Stimulated activated CD4-positive, alpha-beta T cell treated with anti-CD3 and anti-CD28 coated beads, TNF-alpha, amount 100 ng/mL, for 48 hours (primary cell): Measurements from ENCODE around the gene GPC3.

Experiments
- DNase-seq, 3 donors: peaks; one replicate each; pipeline ENCODE4 v3.0.0-alpha.2; 2020; ENCODE audit warnings: low read depth in 3 of 3

GPC3 gene

GRCh38 chrX:133681897-133682296, 303.5 kb downstream of the GPC3 start:
- no peak for DNase-seq

DNA sequence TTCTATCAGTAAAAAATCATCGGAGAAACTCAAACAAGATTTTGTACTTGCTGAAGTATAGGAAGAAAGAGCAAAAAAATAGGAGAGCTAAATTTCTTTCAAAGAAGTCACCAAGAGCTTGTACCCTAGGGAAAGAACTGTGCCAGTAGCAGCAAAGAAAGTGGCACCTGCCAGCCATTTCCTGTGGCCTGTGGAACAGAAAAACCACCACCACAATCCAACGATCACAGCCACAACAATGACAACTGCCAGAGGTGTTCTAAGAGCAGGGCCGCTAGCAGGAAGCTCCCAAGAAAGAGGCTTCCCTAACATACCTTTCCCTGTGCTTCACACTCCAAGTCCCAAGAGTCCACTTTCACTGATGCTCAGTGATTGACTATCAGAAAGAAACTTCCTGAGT, 304.0 kb downstream of the GPC3 start:
- DNase-seq, result no peak

- DNase-seq, result no peak
Measured at GRCh38 chrX:133677123-133678063, 308.0 kb downstream of the GPC3 start.

DNA sequence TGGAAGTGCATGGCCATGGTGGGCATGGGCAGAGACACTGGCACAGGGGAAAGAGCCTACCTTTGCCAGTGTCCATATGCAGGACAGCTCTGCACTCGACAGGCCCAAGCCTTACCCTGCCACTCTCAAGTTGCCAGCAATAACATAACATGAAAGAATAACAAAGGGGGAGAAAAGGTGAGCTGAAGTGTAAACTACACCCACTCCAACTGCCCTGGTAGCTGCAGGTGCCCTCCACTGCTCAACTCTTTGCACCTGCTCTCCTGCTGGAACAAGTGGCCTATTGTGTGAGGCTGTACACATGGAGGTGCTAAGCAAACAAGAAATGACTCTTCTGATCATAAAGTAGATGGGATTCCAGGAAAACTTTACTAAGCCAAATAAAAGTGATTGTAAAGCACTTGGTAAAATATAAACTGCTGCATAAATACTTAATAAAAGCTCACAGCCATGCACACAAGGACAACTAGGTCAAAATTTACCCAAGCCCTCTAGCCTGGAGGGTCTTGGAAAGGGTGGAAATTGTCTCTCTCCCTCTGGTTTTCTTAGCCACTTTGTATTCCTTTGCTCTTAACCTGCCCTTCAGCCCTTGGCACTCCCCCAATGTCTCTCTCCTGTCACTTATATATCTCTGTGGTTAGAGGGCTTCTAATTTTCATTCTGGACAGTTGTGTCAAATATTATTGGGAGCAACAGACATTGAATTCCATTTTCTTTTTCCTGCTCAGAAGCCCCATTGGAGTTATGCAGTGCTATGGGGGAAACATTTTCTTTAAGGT, 308.9 kb downstream of the GPC3 start:
- no peak for DNase-seq

GRCh38 chrX:133674726-133675470, 310.5 kb downstream of the GPC3 start:
- no peak for DNase-seq

DNA sequence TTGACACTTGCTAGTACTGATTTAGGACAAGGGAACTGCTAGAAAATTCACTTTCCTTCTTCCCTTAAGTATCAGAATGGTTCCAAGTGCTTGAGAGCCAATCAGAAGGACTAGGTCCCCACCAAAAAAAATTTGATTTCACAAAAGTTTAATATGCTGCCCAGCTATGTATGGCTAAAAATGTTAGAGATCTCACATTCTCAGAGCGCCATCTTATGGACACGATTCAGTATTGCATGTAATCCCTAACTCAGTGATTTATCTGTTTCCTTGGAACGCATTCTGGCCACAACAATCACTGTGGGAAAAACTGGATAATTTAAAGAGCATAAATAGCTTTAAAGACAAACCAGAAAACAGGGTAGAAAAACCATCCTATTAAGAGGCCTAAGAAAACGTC, 315.0 kb downstream of the GPC3 start:
- DNase-seq, result no peak

- DNase-seq, result no peak
Measured at GRCh38 chrX:133669214-133669613, 316.2 kb downstream of the GPC3 start.

DNA sequence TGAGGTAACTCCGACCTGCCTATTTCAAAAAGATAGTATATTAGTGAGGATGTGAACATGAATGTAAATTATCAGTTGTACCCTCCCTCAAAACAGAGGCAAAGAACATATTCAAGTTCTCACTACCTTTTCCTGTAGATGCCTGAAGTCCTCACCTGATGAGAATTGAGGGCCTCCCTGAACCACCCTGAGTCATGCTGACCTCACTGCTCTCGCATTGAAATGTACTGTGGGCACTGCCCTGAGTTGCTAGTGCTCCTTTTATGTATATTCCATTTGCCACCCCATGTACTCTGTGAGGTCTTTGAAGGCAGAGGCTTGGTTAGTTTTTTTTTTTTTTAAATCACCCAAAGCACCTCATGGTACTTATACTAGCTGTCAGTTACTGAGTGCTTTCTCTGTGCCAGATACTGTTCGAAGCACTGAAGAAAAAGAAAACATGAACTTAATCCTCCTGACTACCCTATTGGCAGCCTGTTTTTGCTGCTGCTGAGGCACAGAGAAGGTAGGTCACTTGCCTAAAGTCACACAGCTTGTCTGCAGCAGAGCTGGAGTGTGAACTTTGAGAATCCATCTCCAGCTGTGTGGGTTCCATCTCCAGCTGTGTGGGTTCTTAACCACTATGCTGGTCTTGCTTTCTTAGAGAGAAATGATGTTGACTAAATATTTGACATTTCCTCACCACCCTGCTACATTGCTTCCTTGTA, 317.0 kb downstream of the GPC3 start:
- no peak for DNase-seq

GRCh38 chrX:133666256-133666655, 319.1 kb downstream of the GPC3 start:
- no peak for DNase-seq

GRCh38 chrX:133661962-133662839, 323.2 kb downstream of the GPC3 start:
- no peak for DNase-seq

- no peak for DNase-seq
Measured at GRCh38 chrX:133660281-133660680, 325.1 kb downstream of the GPC3 start.

- DNase-seq, result no peak
Measured at GRCh38 chrX:133658293-133658911, 327.0 kb downstream of the GPC3 start.

DNA sequence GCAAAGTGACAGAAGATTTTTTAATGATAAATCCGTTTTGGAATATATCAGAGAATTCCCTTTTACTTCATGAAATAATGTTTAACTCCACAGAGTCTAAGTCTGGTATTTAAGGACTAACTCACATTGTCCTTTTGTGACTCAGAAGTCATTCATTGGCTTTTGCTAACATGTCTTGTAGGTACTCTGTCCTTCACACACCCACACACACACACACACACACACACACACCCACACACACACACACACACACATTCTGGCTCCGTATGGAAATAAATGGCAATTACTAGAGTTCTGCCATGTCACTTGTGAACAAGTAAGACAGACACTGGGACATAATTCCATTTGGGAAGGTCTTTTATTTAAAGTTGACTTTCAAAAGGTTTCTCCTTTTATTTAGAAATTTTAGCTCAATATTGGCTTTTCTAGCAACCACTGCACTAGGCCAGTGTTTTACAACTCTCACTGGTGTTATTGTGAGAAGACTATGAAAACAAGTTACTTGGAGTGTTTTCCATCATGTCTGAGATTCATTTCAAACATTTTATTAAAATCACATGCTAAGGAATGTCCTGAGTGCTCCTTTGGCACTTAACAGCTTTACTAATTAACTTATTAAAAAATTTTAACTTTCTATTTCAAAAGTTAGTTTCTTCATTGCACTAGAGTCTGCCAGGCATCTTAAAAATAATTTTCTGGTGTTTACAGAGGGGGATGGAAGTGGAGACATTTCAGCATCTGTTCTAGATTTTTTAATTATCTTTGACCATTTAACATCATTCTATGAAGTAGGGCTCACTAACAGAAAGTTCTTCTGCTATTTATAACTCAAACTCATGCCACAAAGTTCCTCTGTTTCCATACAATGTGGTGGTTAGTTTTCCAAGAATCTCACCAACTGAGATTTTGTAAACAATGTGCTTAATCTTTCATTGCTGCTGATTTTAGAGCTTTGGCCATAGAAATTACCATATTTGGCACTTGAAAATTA, 329.8 kb downstream of the GPC3 start:
- DNase-seq, result no peak

- no peak for DNase-seq
Measured at GRCh38 chrX:133654811-133655210, 330.6 kb downstream of the GPC3 start.

GRCh38 chrX:133653358-133653757, 332.0 kb downstream of the GPC3 start:
- no peak for DNase-seq

DNA sequence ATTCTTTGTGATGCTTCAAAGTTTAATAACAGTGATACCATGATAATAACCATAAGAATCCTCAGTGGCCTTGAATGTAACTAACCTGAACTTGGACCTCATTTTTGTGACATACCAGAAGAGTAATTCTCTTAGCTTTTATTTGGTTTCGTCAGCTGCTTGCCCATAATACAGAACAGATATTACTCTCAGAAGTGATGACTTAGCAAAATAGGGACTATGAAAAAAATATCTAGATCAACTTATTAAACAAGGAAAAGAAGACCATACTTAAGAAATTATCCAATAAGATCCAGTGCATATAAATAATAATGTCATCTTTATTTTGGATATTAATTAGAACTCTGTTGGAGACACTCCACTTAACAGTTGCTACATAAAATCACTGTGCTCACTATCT, 333.2 kb downstream of the GPC3 start:
- DNase-seq, result no peak

DNA sequence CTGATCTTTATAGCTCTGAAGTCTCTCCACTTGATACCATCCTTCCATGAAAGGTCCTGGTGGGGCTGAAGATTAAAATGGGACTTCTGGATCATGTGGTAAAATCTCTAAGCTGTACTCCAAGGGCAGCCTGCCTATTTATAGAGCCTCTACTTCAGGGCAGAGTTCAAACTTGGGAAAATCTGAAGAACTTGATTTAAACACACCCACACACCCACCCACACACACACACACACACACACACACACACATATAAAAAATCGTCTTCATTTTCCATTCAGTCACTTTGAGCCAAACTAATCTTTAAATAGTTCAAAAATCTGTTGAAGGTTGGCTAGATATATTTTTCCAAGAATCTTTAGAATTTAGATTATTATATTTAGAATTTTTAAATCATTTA, 335.2 kb downstream of the GPC3 start:
- no peak for DNase-seq

DNA sequence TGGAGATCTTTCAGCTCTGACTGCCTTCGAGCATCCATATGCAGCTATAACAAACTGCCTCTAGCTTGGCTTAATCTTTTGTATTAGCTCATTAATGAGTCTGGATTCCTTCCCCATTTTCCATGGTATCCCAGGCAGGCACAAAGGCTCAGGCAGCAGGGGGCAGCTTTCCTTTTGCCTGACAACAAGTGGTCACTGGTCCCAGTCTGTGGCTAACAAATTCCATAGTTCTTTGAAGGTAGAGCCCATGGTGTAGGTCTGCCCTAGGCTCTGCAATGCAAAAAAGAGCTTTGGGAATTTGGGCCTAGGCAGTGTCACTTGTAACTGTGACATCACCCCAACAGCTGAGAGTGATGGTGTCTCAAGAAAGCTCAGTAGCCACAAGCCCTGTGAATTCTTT, 335.7 kb downstream of the GPC3 start:
- DNase-seq, result no peak

GRCh38 chrX:133648594-133648993, 336.8 kb downstream of the GPC3 start:
- DNase-seq, result no peak
